GM18868 (cell line): ENCODE measurements around the gene CD80.
A peak's percentile ranks its signal among the peaks of the same experiment; 100 is the strongest.
"Not testable (repeated sequence)": the region's sequence is repeated elsewhere in the genome, so short reads cannot be mapped to it uniquely, and the experiment has no call there.

ENCODE experiments used
- ATAC-seq: cut with Tn5 transposase; IDR thresholded peaks from one replicate; pipeline ENCODE4 v1.9.1; 2021; ENCODE audit warnings: mild to moderate bottlenecking, moderate library complexity; ENCODE audit not compliant: unreplicated experiment

Gene CD80

DNA sequence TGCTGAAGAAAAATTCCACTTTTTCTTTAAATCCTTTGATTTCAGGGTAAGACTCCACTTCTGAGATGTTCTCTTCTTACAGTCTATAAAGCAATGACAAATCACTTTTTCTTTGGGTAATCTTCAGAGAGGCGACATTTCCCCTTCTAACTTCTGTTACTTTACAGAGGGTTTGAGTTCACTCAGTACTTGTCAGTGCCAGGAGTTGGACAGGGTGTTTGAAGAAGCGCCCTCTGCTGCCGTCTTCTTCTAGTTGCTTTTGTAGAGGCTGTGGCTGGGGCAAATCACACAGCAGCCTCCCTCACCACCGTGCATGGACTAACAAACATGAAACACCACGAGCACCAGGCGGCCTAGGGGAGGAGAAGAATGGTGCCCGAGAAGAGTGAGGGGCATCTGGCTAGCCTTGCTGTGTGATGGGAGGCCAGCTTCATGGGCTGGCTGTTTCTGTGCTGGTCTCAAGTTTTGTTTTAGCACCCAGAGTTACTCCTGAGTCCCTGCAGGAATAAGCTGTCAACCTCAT, at the start of gene CD80:
TSS of gene CD80 (minus strand) at position 174 of the 523 bp plus-strand sequence. CDS start 1,886 bp downstream, outside the sequence.
- peak; percentile 54 for ATAC-seq

- no peak for ATAC-seq
These were observed 49.1 kb upstream of the CD80 start for GRCh38 chr3:119608405-119609000.

- no peak for ATAC-seq
These were observed 45.5 kb upstream of the CD80 start for GRCh38 chr3:119604878-119605277.

DNA sequence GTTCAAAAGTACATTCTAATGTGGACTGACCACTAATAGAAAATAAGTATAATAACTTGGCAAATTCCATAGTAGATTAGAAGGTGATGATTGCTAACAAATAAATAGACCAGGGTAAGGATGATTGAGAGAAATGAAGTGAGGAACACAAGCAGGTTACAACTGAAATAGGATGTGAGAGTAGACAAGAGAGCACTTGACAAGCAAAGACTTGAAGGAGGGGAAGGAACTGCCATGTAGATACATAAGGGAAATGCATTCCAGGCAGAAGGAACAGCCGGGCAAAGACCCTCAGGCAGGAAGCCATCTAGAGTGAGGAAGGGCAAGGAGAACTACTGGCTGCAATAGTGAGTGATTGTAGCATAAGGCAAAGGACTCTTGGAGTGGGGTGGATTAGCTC, 43.3 kb upstream of the CD80 start:
- ATAC-seq = no peak

DNA sequence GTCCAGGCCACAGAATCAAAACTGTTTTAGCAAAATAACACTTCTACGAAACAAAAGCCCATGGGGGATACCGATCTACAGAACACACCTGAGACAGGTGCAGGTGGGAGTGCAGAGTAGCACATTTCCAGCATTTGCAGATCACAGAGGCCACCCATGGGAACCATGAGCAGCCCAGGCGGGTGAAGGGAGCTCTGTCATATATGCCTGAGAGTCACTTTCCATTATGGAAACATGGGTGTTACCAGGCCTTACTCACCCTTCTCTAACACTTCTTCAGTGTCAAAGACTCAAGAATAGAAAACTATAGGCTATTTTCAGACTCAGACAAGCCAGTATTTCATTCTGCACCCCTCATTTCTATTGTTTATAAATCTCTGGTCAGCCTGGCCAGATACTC, 41.7 kb upstream of the CD80 start:
- peak; percentile 2 for ATAC-seq

DNA sequence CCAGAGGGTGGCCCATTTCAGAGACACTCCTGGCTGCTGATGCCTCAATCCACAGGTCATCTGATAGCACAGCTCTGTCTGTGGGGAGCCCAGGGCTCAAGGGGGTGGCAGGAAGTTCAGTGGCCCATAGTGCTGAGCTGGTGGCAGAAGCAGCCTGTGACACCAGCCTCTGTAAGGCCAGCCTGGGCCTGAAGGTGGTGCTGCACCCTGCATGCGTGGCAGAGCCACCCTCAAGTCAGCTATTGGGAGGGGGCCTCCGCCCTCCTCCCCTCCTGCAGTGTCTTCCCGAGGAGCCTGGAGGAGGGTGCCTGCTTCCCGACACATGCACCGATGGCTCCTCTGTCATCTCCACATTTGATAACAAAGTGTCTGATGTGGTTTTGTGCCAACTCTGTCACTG, 41.3 kb upstream of the CD80 start:
- ATAC-seq = peak; percentile 68

DNA sequence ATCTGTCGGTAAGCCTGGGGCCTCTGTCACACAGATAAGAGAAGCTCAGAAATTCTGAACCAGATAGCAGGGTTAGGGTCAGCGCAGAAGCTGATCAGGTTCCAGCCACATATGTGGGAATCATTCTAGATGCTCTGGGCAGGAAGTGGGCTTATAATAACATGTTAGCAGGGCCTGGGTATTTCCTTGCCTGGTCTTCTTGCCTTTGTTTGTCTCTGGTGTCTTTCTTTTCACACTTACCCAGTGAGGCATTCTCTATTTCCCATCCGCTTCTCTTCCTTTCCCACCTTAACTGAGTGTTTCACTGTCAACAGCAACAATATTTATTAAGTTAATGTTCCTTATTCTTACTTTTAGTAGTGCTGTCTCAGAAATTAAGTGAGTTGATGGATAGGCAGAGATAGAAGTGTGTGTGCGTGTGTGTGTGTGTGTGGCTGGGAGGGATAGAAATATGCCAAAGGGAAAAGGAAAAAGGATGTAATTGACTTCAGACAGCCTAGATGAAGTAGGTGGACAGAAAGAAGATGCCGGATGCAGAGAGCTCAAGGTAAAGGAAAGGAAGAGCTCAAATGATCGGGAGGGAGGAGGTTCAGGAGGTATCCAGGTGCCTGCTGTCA, 40.3 kb upstream of the CD80 start:
- no peak for ATAC-seq

DNA sequence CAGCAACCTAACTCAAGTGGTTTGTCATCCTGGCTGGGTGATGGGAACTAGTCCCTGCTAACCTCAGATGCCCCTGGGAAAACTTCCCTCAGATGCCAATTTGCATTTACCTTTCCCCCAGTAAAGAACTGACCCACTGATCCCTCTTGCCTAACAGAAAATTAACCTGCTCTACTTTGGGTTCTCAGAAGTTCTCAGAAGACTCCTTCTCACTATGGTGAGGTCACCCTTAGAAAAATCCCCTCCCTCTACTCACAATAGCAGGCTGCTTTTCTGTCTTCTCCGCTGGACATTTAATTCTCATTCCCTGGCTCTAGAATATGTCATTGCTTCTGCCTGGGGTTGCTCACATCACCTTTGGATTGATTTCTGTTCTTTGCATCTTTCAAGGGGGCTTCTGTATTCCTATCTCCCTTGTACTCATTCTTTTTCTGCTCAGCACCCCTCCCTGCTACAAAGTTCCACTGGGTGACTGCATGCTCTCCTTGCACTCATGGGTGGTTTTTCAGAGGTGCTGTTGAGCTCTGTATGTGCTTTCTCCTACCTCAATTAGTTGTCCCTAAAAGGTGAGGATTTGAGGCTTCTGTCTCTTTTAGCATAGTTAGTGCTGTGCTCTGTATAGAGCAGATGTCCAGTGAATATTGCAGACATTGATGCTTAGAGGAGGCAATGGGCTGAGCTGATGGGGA, 39.1 kb upstream of the CD80 start:
- ATAC-seq = peak; percentile 56

- peak; percentile 17 for ATAC-seq
These were observed 38.3 kb upstream of the CD80 start, which contains the start of gene PLA1A for GRCh38 chr3:119597548-119598288. PLA1A (plus strand) TSS chr3:119597885; CDS start chr3:119597914, 29 bp downstream.

DNA sequence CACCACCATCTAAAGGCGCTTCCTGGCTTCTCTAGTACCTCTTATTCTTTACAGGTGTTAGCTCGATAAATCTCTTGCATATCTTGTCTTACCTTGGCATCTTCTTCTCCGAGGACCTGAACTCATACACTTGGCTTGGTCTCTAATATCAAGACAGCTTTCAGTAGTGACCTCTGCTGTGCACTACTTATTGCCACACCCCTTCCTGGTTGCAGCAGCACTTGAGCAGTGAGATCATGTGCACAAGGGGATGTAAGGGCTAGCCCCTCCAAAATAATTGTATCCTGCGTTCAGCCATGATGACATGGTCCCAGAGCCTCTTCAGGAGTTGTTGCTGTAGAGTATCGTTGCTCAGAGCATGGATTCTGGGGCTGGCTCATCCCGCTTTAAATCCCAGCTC, 37.0 kb upstream of the CD80 start:
- no peak for ATAC-seq

DNA sequence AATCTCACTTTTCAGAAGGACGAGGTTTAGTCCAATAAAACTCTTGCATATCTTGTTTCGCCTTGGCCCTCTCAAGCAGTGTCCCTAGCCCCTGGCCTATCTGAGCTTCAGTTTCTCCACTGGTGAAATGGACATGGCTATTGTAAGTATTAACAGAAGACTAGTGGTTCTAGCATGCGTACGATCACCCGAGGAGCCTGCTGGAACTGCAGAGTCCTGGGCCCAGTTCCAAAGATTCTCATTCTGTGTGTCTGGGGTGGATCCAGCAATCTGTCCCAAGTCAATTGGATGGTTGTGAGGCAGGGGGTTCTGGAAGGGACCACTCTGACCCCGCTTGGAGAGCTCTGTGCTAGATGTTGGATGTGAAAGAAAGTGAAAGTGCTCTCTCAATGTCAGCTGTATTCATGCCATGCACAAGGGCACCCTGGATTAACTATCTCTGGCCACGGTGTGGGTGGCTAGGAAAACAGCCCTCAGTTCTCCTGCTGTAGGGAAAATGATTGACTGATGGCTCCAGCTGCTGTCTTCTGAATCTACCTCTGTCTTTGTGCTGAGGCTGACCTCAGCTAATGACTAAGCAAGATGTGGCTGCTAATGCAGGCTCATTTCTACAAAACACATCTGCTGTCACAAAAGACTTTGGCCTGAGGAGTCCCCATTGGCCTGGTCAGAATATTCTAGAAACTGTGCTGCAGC, 36.4 kb upstream of the CD80 start:
- ATAC-seq = no peak

DNA sequence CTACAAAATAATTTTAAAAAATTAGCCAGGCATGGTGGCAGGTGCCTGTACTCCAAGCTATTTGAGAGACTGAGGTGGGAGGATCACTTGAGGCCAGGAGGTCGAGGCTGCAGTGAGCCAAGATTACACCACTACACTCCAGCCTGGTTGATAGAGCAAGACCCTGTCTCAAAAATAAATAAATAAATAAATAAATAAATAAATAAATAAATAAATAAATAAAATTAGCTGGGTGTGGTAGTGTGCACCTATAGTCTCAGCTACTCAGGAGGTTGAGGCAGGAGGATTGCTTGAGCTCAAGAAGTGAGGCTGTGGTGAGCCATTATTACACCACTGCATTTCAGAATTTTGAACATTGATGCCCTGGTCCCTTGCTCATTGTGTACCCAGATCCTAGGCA, 35.5 kb upstream of the CD80 start:
- not testable (repeated sequence) for ATAC-seq

DNA sequence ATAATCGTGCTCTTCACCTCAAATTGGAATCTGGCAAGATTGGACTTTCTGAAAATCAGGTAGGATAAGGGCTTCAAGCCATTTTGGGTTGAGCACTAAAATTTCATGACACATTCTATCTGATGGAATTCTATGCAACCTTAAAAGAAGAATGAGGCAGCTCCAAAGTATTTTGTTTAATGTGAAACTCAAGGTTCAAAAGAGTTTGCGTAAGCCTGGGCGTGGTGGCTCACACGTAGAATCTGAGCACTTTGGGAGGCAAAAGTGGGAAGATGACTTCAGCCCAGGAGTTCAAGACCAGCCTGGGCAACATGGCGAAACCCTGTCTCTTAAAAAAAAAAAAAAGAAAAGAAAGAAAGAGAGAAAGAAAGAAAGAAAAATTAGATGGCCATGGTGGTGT, 34.7 kb upstream of the CD80 start:
- ATAC-seq = no peak

- no peak for ATAC-seq
These were observed 33.4 kb upstream of the CD80 start for GRCh38 chr3:119592861-119593260.

- no peak for ATAC-seq
These were observed 31.3 kb upstream of the CD80 start for GRCh38 chr3:119590706-119591105.

DNA sequence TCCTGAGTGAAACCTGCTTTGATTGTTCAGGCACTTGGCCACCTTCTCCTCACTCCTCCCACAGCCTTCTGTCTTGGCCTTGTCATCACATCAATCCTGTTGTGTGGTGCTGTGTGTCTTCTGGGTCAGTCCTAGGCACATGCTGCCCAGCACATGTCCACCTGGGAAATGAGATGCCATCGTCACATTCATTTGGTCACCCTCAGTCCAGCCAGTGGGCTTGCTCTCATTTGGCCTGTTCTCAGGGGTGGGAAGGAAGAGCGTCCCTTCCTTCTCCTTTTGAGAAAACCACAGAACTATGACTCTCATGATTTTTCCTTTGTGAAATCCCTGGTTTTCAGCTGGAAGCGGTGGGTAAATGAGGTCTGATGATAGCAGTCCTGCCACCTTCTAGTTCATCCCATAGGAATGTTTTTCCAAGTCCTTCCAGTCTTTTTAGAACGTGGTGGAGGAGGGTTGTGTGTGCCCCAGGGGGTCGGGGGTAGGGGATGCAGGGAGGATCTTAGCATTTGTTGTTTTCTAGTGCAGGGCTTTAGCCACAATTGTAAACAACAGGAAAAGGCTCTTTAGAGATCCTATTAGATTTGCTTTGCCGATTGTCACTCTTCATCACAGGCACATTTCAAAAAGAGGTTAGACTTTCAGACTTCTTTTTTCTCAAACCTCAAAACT, 29.8 kb upstream of the CD80 start:
- no peak for ATAC-seq

DNA sequence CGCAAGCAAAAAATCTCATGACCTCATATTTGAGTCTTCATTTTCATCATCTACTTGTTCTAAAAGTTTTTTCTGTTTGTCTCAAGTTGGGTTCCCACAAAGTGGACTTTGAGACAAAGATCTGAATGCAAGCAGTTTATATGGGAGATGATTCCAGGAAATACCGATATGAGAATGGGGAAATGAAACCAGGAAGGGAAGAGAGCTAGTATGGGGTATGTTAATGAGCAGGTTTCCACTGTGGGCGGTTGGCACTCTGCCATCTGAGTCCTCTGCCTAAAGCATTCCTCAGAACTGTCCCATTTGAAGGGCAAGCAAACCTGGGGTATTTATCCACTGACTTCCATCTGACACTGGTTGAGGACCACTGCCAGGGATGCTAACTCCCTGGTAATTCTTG, 28.7 kb upstream of the CD80 start:
- ATAC-seq = peak; percentile 48

DNA sequence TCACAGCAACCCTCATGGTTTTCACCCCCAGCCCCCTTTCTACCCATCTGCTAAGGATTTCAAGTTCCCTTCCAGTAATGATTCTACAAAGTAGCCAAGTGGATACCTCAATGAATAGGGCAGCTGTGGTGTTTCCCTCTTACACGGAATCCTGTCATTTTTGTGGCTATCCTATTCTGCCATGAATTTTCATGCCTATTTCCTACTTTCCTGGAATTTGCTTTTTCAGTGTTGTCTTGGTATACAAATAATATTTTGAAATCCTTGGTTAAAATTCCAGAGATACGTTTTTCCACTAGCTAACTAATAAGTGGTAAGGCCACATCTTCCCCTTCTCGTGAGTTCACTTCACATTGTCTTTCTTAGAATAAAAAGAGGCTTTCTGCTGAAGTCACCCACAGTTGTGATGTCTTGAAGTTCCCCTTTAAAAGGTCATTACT, 27.3 kb upstream of the CD80 start:
- ATAC-seq = no peak

- no peak for ATAC-seq
These were observed 26.6 kb upstream of the CD80 start for GRCh38 chr3:119585856-119586570.
